HG02623 (cell line): Measurements from ENCODE around the gene PRELID3B.

ENCODE experiments used
- ATAC-seq: cut with Tn5 transposase; IDR thresholded peaks from one replicate; pipeline ENCODE4 v1.9.1; 2021; ENCODE audit warnings: moderate library complexity; ENCODE audit not compliant: unreplicated experiment

PRELID3B gene

GRCh38 chr20:59042151-59042795, at the start of gene PRELID3B:
TSS of gene PRELID3B (minus strand) at chr20:59042786. CDS start at chr20:59042730, 56 bp downstream.
- ATAC-seq: peak; percentile 21

GRCh38 chr20:59087829-59088433, 45.3 kb upstream of the PRELID3B start:
- no peak for ATAC-seq

GRCh38 chr20:59086923-59087322, 44.3 kb upstream of the PRELID3B start:
- no peak for ATAC-seq

DNA sequence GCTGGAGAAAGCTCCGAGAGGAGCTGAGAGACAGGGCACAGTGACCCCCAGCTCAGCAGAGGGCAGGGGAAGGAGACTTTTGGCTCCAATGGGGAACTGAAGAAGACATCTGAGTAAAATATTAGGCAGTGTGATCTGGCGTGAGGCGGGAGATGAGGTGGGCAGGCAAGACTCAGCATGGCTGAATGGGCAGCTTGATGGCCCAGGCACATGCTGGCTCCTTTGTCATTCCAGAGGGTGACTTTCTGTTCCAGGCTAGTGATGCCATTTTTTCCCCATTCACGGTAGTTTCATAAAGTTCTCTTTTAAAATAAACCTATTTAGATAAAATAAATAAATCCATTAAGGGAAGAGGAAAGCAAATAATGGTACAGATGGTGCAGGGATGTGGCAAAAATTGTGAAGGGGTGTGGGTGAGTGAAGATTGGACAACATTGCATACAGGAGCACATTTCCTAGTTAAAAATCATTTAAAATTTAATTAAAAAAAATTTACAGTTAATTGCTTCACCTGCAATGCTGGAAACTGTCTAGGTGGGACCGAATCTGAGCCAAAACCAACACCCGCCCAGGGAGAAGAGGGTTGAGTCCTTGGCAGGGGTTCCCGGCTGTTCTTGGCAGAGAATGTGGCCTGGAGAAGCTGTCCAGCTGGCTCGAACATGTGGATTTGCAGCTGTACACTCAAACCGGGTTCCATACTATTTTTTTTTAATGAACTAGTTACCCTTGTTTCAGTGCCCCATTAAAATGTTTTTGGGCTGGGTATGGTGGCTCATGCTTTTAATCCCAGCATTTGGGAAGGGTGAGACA, 41.7 kb upstream of the PRELID3B start:
- no peak for ATAC-seq

GRCh38 chr20:59082981-59083380, 40.4 kb upstream of the PRELID3B start:
- no peak for ATAC-seq

GRCh38 chr20:59082077-59082740, 39.6 kb upstream of the PRELID3B start:
- no peak for ATAC-seq

GRCh38 chr20:59081036-59081435, 38.5 kb upstream of the PRELID3B start:
- no peak for ATAC-seq

DNA sequence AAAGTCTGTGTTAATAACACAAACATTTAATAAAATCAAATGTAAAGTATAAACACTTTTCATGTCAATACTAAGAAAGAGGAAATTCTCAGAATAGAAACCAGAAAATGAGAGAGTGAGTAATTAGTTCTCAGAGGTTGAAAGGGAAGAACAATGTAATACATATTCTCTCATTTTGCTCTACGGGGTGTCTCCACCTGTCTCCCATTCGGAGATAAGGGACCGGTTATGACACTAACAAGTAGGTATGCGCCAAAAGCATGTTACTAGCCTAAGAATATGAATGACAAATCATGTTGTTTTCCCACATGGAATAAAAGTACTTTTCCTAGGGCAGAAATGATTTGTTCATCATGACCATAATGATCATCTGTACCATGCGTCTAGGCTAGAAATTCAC, 35.6 kb upstream of the PRELID3B start:
- ATAC-seq: no peak

- ATAC-seq: no peak
Measured at GRCh38 chr20:59077705-59078104, 35.1 kb upstream of the PRELID3B start.

GRCh38 chr20:59075934-59076508, 33.4 kb upstream of the PRELID3B start:
- no peak for ATAC-seq

- ATAC-seq: no peak
Measured at GRCh38 chr20:59074456-59074855, 31.9 kb upstream of the PRELID3B start.

- ATAC-seq: no peak
Measured at GRCh38 chr20:59073582-59073981, 31.0 kb upstream of the PRELID3B start.

DNA sequence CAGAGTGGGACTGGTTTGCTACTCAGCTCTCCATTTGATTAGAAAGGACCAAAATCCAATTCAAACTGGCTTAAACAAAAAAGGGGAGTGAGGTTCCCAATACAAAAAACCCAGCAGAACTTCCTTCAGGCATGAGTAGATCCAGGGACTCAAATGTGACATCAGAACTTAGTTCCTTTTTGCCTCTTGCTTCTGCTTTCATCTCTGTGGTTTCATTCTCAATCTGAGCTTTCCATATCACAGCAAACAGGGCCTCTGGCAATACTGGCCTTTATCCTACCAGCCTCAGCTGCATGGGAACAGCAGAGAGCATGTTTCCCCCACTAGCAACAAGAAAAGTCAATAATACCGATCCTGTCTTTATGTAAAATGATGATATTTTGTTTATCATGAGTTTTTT, 28.6 kb upstream of the PRELID3B start:
- peak; percentile 55 for ATAC-seq

DNA sequence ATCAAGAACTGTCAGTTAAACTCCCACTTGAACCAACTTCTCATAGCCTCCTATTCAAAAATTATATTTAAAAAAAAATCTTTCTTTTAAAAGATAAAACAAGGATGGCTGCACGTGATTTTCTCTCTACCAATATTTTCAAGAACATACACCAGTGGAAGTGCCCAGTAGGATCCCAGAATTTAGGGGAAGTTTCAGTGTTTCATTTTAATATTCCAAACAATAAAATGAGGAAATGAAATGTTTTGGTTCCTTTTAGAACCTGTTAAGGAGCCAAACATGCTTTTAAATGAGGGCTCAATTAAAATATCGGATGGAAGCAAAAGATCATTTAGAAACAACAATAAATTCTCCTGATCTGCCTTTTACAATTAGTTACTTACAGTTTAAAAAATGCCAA, 26.4 kb upstream of the PRELID3B start:
- no peak for ATAC-seq

DNA sequence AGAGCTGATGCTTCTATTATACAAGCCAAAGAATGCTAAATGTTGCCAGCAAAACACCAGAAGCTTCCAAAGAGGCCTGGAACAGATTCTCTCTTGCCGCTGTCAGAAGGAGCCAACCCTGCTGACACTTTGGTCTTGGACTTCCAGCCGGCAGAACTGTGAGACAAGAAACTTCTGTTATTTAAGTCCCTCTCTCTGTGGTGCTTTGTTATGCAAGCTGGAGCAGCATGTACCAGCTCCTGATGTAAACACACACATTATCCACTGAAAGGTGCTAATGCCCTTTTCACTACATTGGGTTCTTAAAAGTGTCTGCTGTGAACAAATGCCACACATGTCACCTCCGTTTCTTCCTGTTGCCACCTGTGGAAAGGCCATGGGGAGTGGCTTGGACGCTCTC, 25.9 kb upstream of the PRELID3B start:
- no peak for ATAC-seq

GRCh38 chr20:59064214-59064722, 21.7 kb upstream of the PRELID3B start:
- ATAC-seq: no peak

DNA sequence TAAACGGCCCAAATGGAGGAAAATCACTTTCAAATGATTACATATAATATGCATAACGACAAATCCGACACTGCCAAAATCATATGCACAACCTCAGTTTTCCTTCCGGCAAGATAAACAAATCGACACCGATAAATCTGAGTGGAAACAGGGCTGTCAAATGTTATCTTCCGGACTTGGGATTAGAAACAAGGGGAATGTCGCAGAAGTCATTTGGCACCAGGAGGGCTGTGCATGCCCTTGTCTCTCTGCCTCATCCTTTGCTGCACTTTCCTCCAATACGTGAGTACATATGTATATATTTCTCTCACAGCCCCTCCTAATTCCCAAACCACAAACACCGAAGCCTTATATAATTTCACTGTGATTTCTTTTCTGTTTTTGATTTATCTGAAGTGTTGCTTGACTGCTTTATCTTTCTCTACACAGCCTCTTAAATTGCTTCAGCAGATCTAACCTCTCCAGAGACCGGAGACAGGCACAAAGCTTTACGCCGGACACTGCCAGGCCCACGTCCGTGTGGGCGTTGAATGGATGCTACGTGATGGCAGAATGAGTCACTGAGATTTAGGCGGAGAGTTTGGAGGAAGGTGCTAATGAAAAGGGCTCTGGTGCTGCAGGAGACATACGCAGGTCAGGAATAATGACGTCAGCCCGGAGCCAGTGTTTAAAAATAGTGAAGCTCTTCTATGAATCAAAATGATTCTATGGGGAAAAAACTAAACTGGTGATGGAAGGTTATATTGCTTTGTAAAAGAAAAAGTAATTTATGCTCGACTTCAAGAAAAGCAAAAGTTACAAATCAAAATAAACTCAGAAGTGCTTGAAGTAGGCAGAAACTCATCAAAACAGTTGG, 21.0 kb upstream of the PRELID3B start:
- ATAC-seq: no peak

DNA sequence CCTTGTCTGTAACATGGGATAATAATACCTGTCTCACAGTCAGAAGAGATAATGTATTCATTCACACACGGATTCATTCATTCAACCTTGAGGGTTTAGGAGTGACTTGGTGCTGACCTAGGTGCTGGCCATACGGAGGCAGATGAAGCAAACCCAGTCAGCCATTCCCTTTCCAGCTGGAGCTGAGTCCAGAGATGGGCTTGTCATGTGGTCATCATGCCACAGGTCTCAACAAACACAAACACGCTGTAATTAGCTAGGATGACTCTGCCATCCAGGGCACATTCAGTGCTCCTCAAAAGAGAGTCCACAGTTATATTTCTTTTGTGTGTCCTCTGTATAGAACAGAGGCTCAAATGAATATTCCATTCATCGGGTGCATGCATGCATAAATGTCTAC, 19.5 kb upstream of the PRELID3B start:
- no peak for ATAC-seq

DNA sequence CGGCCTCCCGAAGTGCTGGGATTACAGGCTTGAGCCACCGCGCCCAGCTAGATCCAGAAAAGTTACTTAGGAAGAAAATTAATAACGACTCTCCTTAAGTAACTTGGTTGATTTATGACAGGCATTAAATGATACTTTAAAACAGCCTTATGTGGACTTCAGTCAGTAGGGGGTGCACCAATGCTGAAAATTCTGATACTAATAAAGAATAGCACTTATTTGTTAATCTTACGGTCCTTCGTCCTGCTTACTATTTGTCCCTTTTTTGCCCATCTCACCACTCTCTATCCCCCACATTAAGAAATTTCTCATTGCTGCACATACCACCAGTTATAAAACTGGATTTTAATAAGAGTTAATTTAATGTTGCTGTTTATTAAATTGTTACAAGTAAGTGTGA, 12.7 kb upstream of the PRELID3B start:
- ATAC-seq: no peak

DNA sequence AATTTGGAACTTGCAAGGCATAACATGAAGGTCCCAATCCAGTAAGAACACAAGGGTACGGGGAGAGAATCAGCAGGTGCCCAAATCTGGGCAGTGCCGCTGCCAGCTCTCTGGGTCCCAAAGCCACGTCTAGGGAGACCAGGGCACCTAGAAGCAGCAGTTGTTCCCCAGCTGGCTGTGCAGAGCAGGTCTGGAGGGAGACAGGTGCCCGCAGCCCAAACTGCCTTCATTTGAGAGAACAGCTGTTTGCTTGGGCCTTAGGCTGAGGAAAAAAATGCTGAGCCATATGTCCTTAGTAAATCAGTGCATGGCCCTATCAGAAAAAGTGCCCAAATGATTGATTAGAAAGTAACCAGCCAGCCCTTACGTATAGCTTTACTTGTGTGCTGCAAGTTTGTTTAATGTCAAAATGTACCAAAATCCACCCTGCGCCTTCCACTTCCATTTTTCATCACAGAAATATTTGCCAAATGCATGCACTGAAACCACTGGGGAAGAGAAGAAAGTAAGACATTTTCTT, 9.1 kb upstream of the PRELID3B start:
- ATAC-seq: no peak
